ENCODE results near the gene OR52K1.
A peak's percentile ranks its signal among the peaks of the same experiment; 100 is the strongest.
"Not testable (repeated sequence)": the region's sequence is repeated elsewhere in the genome, so short reads cannot be mapped to it uniquely, and the experiment has no call there.

OR52K1 gene

GRCh38 chr11:4482445-4482844, at the start of gene OR52K1:
OR52K1 (plus strand) TSS chr11:4482646; CDS start chr11:4488901, 6,255 bp downstream.
- no peak for DNase-seq

GRCh38 chr11:4433856-4434255, 48.6 kb upstream of the OR52K1 start:
- no peak for DNase-seq

GRCh38 chr11:4436411-4436810, 46.0 kb upstream of the OR52K1 start:
- no peak for DNase-seq

GRCh38 chr11:4441515-4441914, 40.9 kb upstream of the OR52K1 start:
- DNase-seq, result no peak

- no peak for DNase-seq
Measured at GRCh38 chr11:4443232-4443891, 39.1 kb upstream of the OR52K1 start.

GRCh38 chr11:4448995-4449394, 33.5 kb upstream of the OR52K1 start, which contains the start of gene OR52K2:
OR52K2 (plus strand) TSS chr11:4449295; CDS start chr11:4449340, 45 bp downstream.
- no peak for DNase-seq

GRCh38 chr11:4453118-4453517, 29.3 kb upstream of the OR52K1 start:
- DNase-seq, result no peak

GRCh38 chr11:4454021-4454420, 28.4 kb upstream of the OR52K1 start:
- DNase-seq, result no peak

- DNase-seq, result no peak
Measured at GRCh38 chr11:4455419-4455818, 27.0 kb upstream of the OR52K1 start.

GRCh38 chr11:4459500-4459899, 22.9 kb upstream of the OR52K1 start:
- no peak for DNase-seq

GRCh38 chr11:4460151-4460550, 22.3 kb upstream of the OR52K1 start:
- DNase-seq, result no peak

GRCh38 chr11:4464216-4465159, 18.0 kb upstream of the OR52K1 start:
- DNase-seq, result no peak

- DNase-seq, result no peak
Measured at GRCh38 chr11:4465407-4465806, 17.0 kb upstream of the OR52K1 start.

- DNase-seq, result no peak
Measured at GRCh38 chr11:4466131-4466870, 16.1 kb upstream of the OR52K1 start.

- DNase-seq, result no peak
Measured at GRCh38 chr11:4466871-4467442, 15.5 kb upstream of the OR52K1 start.

GRCh38 chr11:4467811-4468606, 14.4 kb upstream of the OR52K1 start:
- DNase-seq, result no peak

- no peak for DNase-seq
Measured at GRCh38 chr11:4479644-4480043, 2.8 kb upstream of the OR52K1 start.

- DNase-seq, result peak; percentile 12
Measured at GRCh38 chr11:4480577-4481239, 1.7 kb upstream of the OR52K1 start.

- no peak for DNase-seq
Measured at GRCh38 chr11:4481240-4481582, 1.2 kb upstream of the OR52K1 start.

- no peak for DNase-seq
Measured at GRCh38 chr11:4484310-4484709, 1.9 kb downstream of the OR52K1 start.

- not testable (repeated sequence) for DNase-seq
Measured at GRCh38 chr11:4491405-4491804, 9.0 kb downstream of the OR52K1 start.

Data from stimulated activated CD4-positive, alpha-beta T cell treated with anti-CD3 and anti-CD28 coated beads, Interleukin-1b, Interleukin-23, amount 100 ng/mL, for 48 hours (primary cell).